Measurements from ENCODE around the gene ZNF506.
A peak's percentile ranks its signal among the peaks of the same experiment; 100 is the strongest.
"Not testable (repeated sequence)": the region's sequence is repeated elsewhere in the genome, so short reads cannot be mapped to it uniquely, and the experiment has no call there.

ZNF506 gene

GRCh38 chr19:19849056-19849455, 27.5 kb upstream of the ZNF506 start:
- POLR2A ChIA-PET, result no interaction called here
- no peak for DNase-seq (ENCODE audit: low read depth, low spot score)
- H3K4me3 ChIP-seq (ENCODE audit: low read depth, low read length), result no peak overlapping the region
- CTCF ChIA-PET, result no interaction called here
- TF ChIP-seq CTCF (IDR thresholded peaks at IDR 0.05; ENCODE audit: insufficient read depth, low read length, missing control alignments), result no peak

- ChIA-PET CTCF (no interaction called here), POLR2A (no interaction called here)
- no peak for DNase-seq (ENCODE audit: low read depth, low spot score)
- TF ChIP-seq CTCF (IDR thresholded peaks at IDR 0.05; ENCODE audit: insufficient read depth, low read length, missing control alignments), result no peak
- H3K4me3 ChIP-seq (ENCODE audit: low read depth, low read length), result no peak overlapping the region
These were observed 26.2 kb upstream of the ZNF506 start for GRCh38 chr19:19847781-19848180.

GRCh38 chr19:19835560-19836038, 14.0 kb upstream of the ZNF506 start:
- ChIA-PET CTCF (no interaction called here), POLR2A (no interaction called here)
- no peak overlapping the region for H3K4me3 ChIP-seq (ENCODE audit: low read depth, low read length)
- DNase-seq (ENCODE audit: low read depth, low spot score), result no peak
- no peak for TF ChIP-seq CTCF (IDR thresholded peaks at IDR 0.05; ENCODE audit: insufficient read depth, low read length, missing control alignments)

- no peak for DNase-seq (ENCODE audit: low read depth, low spot score)
- no peak for TF ChIP-seq CTCF (IDR thresholded peaks at IDR 0.05; ENCODE audit: insufficient read depth, low read length, missing control alignments)
- ChIA-PET CTCF (no interaction called here), POLR2A (no interaction called here)
- H3K4me3 ChIP-seq (ENCODE audit: low read depth, low read length), result no peak overlapping the region
These were observed 5.3 kb upstream of the ZNF506 start for GRCh38 chr19:19826875-19827274.

GRCh38 chr19:19823916-19824315, 2.4 kb upstream of the ZNF506 start:
- H3K4me3 ChIP-seq (ENCODE audit: low read depth, low read length), result no peak overlapping the region
- no peak for DNase-seq (ENCODE audit: low read depth, low spot score)
- ChIA-PET POLR2A (no interaction called here), CTCF (no interaction called here)
- no peak for TF ChIP-seq CTCF (IDR thresholded peaks at IDR 0.05; ENCODE audit: insufficient read depth, low read length, missing control alignments)

GRCh38 chr19:19821976-19822375, 426 bp upstream of the ZNF506 start:
- H3K4me3 ChIP-seq (ENCODE audit: low read depth, low read length), result peak overlapping the region; percentile 86
- POLR2A ChIA-PET, result interaction anchor here (0.8 to 1.8 kb wide), 7 partner anchors 43 to 89 kb away, joined by 3 to 11 read pairs (median 4); partner anchors contain the start of genes ZNF14, ZNF253 and ZNF93
- CTCF ChIA-PET; DNase-seq (ENCODE audit: low read depth, low spot score): not testable (repeated sequence)

DNA sequence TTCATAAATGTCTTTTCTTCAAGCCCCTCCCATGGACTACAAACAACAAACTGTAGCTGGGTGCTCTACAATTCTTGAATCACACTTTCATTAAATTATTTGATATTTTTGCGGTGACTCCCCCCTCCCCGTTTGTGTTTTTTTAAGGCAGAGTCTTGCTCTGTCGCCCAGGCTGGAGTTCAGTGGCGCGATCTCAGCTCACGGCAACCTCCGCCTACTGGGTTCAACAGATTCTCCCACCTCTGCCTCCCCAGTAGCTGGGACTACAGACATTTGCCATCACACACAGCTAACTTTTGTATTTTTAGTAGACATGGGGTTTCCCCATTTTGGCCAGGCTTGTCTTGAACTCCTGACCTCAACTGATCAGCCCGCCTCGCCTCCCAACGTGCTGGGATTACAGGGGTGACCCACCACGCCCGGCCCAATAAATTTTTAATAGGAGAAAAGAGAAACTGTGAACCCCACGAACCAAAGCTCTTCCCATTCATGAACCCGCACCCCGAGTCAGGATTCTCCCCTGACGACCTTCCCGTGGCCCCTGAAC, 703 bp downstream of the ZNF506 start:
- POLR2A ChIA-PET, result interaction anchor here (0.6 to 1.8 kb wide), 8 partner anchors 13 to 88 kb away, joined by 3 to 11 read pairs (median 4); partner anchors contain the start of genes ZNF14, ZNF253 and ZNF93
- TF ChIP-seq CTCF (IDR thresholded peaks at IDR 0.05; ENCODE audit: insufficient read depth, low read length, missing control alignments), result no peak
- peak overlapping the region; percentile 86 for H3K4me3 ChIP-seq (ENCODE audit: low read depth, low read length)
- DNase-seq (ENCODE audit: low read depth, low spot score), result no peak
- CTCF ChIA-PET, result no interaction called here

Data from AG04449 (cell line).